Stimulated activated CD4-positive, alpha-beta T cell treated with anti-CD3 and anti-CD28 coated beads, Interleukin-2, amount 100 ng/mL, for 24 hours (primary cell): ENCODE measurements around the gene ESR1.
A peak's percentile ranks its signal among the peaks of the same experiment; 100 is the strongest.

Source experiments
- DNase-seq, 2 donors: peaks; one replicate each; pipeline ENCODE4 v3.0.0-alpha.2; 2020

Gene ESR1

GRCh38 chr6:151807513-151808370, at the start of gene ESR1:
TSS of gene ESR1 (plus strand) at chr6:151807682. CDS start at chr6:151807913, 231 bp downstream.
- peak in 1 of 2 donors; percentile 27 for DNase-seq

- no peak for DNase-seq
These were observed 47.0 kb upstream of the ESR1 start for GRCh38 chr6:151760486-151760885.

DNA sequence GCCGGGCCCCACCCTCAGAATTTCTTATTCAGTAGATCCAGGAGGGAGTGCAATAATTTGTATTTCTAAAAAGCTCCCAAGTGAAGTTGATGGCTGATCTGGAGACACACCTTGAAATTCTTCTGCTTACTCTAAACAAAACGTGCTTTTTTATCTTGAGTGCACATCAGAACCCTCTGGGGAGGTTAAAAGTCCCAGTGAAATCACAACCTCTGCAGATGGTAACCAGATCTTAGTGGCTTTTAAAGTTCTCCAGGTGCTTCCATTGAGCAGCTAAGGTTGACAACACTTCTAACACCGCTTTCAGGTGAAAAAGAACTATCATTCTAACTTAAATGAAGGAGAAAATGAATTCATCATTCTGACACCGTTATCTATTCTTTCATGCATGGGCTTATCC, 45.6 kb upstream of the ESR1 start:
- DNase-seq, result no peak

- no peak for DNase-seq
These were observed 44.7 kb upstream of the ESR1 start for GRCh38 chr6:151762817-151763216.

- no peak for DNase-seq
These were observed 44.2 kb upstream of the ESR1 start for GRCh38 chr6:151763303-151763702.

DNA sequence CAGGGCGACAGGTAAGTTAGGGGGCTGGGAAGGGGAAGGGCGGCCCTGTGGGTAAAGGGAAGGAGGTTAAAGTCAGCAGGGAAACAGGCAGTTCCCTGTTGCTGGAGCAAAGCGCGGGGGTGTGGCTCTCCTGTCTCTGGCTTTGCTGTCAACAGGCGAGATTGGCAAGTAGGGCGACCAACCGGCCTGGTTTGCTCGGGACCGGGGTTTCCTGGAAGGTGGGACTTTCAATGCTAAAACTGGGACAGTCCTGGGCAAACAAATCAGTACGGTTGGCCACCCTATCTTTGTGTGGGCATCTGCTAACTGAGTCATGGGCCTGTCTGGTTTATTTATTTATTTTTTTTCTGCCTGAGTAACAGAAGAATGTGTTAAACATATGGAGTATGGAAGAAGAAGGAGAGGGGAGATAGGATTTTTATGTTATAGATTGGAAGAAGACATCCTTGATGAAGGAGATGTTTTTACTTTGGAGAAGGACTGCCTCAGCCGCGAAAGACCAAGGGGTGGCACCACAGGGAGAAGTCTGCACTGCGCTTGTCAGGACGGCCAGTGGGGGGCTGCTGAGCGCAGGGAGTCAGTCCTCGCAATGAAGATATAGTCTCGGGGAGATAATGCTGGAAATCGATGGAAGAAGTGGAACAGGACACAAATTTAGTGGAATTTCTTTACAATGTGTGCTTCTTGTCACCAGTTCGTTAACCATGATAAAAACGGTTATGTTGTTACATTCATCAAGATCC, 43.4 kb upstream of the ESR1 start:
- peak; percentile 42 to 53 for DNase-seq

- peak; percentile 26 to 49 for DNase-seq
These were observed 42.0 kb upstream of the ESR1 start for GRCh38 chr6:151765444-151765886.

- no peak for DNase-seq
These were observed 35.0 kb upstream of the ESR1 start for GRCh38 chr6:151772446-151772845.

DNA sequence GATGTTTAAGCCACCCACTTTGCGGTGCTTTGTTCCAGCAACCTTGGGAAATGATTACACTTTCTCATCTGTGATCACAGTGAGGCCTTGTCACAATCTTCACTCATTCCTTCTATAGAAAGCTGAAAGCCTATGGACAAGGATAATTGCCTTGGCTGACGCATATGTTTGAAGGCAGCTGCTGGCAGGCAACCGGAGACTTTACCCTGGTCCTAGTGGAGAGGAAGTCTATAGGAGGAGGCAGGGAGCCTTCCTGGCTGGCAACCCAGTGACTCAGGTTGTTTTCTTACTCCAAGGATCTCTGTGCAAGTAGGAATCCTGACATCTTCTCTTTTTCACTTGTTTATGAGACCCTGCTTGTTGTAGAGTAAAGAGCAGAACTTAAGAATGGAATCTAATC, 34.1 kb upstream of the ESR1 start:
- DNase-seq, result no peak

DNA sequence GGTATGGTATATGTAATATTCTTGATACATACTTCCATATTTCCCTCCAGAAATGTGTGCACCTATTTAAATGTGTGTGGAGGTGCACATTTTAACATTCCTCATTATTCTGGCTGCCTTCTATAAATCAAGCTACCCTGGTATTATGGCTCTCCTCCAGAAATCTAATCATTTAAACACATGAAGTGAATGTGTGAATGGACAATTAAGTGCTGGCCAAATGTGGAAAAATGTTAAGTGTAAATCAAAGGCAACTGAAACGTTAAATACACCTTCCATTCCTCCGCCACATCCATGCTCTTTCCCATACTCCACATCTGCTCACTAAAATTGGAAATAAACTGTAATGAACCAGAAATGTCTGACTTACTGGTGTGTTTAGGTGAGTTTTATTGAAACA, 24.9 kb upstream of the ESR1 start:
- no peak for DNase-seq

DNA sequence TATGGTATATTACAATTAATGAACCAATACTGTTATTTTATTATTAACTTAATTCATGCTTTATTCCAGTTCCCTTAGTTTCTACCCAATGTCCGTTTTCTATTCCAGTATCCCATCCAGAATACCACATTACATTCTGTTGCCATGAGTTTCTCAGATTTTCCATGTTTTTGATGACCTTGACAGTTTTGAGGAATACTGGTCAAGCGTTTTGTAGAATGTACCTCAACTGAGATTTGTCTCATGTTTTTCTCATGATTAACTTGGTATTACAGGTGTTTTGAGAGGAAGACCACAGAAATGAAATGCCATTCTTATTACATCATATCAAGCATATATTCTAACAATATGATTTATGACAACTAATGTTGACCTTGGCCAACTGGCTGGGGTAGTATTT, 23.8 kb upstream of the ESR1 start:
- DNase-seq, result no peak

DNA sequence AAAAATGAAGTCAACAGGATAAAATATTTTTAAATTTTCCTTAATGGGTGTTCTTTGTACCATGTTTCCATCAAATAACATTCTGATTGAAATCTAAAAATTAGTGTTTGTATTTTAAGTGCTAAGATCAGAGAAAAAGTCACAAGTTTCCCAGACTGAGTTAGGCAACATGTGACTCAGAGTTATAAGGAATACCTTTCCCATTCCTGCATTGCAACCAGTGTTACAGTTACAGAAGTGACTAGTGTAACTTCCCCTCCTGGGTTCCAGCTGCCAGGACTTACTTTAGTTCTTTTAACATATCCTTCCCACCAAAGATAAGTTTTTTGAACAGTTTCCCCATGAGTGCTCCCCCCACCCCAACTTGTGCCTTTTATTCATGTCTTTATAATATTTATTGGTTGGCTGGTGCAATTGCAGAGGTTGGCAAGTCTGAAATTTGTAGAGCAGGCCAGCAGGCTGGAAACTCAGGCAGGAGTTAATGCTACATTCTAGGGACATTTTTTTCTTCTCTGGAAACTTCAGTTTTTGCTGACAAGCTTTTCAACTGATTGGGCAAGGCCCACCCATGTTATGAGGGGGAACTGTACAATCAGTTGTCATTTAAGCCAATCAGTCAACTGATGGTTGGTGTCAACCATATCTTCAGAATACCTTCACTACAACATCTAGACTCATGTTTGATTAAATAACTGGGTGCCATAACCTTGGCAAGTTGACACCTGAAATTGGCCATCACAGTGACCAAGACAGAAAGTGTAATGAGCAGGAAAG, 22.9 kb upstream of the ESR1 start:
- DNase-seq, result no peak

DNA sequence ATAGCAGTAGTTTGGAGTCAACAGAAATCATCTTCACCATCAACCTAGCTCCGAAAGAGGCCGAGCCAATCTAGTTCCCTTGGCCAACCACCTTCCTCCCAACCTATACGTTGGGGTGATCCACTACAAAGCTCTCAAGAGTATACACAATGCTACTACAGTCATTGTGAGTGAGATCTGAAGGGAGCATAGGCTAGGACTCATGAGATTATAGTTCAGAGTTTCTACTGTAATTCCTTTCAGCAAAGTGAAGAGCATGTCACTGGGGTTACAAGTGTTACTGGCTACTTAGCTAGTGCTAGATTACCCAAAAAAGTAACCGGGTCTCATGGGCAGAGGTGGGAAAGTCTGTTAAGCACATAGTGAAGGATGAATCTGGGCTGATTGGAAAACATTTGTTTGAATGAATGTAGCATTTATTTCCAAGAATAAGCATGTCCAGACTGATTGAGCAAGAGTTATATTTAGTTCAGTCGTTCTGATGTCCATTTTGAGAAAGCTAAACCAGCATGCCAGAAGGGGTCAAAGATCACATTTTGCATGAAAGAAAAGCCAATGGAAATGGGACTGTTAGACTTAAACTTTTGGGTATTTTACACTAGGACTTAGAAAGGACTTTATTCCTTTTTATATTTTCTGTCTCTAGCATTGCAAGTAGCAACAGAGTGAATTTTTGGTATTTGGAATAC, 10.5 kb upstream of the ESR1 start:
- DNase-seq, result no peak

DNA sequence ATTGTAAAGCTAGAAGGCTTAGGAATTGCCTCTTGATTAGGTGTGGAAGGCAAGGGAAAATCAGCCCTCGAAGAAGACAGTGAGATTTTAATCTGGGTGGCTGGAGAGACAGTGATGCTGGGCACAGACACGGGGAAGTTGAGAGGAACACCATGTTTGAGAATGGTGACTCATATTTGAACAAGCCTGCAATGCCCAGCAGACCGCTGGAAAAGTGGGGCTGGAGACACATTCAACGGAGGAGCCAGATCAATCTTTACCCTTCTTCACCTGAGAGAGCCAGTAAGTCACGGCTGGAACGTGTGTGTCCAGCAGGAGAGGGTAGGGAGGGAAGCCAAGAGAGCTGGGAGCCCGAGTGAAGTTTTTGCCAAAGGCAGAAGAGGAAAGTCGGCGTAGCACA, 3.7 kb upstream of the ESR1 start:
- DNase-seq, result no peak

GRCh38 chr6:151804585-151805285, 2.7 kb upstream of the ESR1 start:
- no peak for DNase-seq

GRCh38 chr6:151805286-151805840, 2.1 kb upstream of the ESR1 start:
- no peak for DNase-seq

DNA sequence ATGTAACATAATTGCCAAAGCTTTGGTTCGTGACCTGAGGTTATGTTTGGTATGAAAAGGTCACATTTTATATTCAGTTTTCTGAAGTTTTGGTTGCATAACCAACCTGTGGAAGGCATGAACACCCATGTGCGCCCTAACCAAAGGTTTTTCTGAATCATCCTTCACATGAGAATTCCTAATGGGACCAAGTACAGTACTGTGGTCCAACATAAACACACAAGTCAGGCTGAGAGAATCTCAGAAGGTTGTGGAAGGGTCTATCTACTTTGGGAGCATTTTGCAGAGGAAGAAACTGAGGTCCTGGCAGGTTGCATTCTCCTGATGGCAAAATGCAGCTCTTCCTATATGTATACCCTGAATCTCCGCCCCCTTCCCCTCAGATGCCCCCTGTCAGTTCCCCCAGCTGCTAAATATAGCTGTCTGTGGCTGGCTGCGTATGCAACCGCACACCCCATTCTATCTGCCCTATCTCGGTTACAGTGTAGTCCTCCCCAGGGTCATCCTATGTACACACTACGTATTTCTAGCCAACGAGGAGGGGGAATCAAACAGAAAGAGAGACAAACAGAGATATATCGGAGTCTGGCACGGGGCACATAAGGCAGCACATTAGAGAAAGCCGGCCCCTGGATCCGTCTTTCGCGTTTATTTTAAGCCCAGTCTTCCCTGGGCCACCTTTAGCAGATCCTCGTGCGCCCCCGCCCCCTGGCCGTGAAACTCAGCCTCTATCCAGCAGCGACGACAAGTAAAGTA, 547 bp upstream of the ESR1 start:
- peak in 1 of 2 donors; percentile 24 for DNase-seq

DNA sequence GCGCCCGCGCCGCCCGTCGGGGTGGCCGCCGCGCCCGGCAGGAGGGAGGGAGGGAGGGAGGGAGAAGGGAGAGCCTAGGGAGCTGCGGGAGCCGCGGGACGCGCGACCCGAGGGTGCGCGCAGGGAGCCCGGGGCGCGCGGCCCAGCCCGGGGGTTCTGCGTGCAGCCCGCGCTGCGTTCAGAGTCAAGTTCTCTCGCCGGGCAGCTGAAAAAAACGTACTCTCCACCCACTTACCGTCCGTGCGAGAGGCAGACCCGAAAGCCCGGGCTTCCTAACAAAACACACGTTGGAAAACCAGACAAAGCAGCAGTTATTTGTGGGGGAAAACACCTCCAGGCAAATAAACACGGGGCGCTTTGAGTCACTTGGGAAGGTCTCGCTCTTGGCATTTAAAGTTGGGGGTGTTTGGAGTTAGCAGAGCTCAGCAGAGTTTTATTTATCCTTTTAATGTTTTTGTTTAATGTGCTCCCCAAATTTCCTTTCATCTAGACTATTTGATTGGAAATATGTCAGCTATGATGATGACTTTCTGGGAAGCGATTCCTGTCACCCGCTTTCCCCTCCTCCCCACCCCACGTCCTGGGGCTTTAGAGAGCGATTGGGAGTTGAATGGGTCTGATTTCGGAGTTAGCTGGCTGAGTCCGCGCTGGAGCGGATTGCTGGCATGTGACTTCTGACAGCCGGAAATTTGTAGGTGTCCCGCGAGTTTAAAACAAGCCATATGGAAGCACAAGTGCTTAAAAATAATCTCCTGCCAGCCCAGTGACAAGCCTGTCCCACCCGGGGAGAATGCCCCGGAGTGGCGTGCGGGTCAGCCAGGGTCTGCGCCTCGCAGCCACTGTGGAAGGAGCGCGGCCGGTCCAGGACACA, 1.1 kb downstream of the ESR1 start:
- peak in 1 of 2 donors; percentile 9 for DNase-seq

DNA sequence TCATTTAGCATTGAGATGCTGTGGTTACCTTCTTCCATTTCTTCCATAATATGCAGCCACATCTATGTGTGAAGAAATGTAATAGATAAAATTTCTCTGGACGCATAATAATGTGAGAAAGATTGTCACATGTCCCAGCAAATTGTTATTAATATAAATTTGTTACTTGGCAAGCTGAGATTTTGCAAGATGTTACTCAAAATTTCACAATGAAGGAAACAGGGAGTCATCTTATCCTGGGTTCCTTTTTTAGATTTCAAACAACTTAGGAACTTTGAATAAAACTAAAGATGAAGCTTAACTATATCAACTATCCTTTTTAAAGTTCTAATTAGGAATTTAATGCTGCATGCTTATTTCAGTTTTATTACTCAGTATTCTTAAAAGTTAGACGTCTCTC, 3.6 kb downstream of the ESR1 start:
- no peak for DNase-seq

DNA sequence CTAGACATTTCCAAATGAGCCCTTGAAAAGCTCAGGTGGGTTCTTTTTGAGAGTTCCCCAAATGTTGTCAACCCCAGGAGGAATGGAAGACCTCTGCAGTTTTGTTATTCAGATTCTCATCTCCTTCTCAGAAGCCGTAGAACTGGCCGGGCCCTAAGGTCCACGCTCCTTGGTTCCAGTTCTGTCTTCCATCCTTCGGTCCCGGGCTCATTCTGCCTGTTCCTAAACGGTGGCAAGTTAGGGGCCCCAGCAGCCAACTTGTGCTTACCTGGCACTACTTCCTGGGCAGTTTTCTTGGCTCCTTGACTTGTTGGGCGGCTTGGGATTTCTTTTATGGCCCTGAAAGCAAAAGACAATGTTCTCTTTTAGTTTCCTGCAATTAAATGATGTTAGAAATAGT, 6.4 kb downstream of the ESR1 start:
- no peak for DNase-seq
